H1 (cell line): ENCODE data around the gene ARL6IP5. TPM values are rescaled to one million over a fixed set of nuclear protein-coding genes. Genes with fewer than 3 reads are reported as not detected.

Source experiments
- CHD7 ChIP-seq: fragments of 300-600 bp; sonication (generic); IDR thresholded peaks from 2 replicates; pipeline ENCODE4 v1.7.1; 2012; ENCODE audit warnings: low read length, moderate library complexity, mild to moderate bottlenecking, inconsistent platforms; ENCODE audit not compliant: insufficient replicate concordance
- SAP30 ChIP-seq: fragments of 300-600 bp; sonication (generic); IDR thresholded peaks from 2 replicates; pipeline ENCODE4 v1.7.1; 2012; ENCODE audit warnings: low read length, moderate library complexity, mild to moderate bottlenecking, inconsistent platforms; ENCODE audit not compliant: insufficient read depth, insufficient replicate concordance
- polyA plus RNA-seq, 7 experiments: library from polyadenylated mRNA; depleted of rRNA in 3 of 7; stranded (reverse) in 5 of 7; unstranded in 2 of 7; fragments of >200 nt in 5 of 7; fragments of 200-250 nt in 2 of 7; gene quantifications; 1 replicate in 5 of 7; 2 replicates in 1 of 7; 4 replicates in 1 of 7; pipeline versions ENCODE4 v1.2.1 to v1.2.3, GENCODE V29; 2011 to 2013; ENCODE audit warnings: missing spikeins in 2 of 7, mixed read lengths in 2 of 7
- total RNA-seq: library from RNA; stranded (reverse); fragmentation: NEBNext Ultra II Directional; extraction: Animal tissue kit (Norgen Biotek cat#: 25700); gene quantifications from 2 replicates; pipeline ENCODE4 v1.2.1, GENCODE V29; 2021

The ARL6IP5 gene
- total and polyA plus RNA-seq, 2 of the 8 experiments (the other 6 are each of a cell fraction or from before 2014, with no cell fraction given): 24.9 to 30.1 TPM

- TF ChIP-seq CHD7: no peak
- TF ChIP-seq SAP30: no peak
Observed at GRCh38 chr3:69144631-69145245, 60.0 kb downstream of the ARL6IP5 start (continued).
